ENCODE measurements around the gene FNDC3B. TPM values are rescaled to one million over a fixed set of nuclear protein-coding genes. Genes with fewer than 3 reads are reported as not detected.

FNDC3B gene
- total RNA-seq, 1 donor from 2014 or later = 9.3 TPM

- intact Hi-C loops (cut with micrococcal nuclease) = no loop called here
- CTCF ChIA-PET = interaction anchor here (2.2 kb wide), 1 partner anchor 16 kb away, joined by 6 read pairs; no protein-coding TSS in a partner anchor
- H3K4me1 Mint-ChIP-seq = peaks cover 14% of the 10 kb centered on the region
Observed at GRCh38 chr3:172444821-172445220, 405.4 kb downstream of the FNDC3B start.

DNA sequence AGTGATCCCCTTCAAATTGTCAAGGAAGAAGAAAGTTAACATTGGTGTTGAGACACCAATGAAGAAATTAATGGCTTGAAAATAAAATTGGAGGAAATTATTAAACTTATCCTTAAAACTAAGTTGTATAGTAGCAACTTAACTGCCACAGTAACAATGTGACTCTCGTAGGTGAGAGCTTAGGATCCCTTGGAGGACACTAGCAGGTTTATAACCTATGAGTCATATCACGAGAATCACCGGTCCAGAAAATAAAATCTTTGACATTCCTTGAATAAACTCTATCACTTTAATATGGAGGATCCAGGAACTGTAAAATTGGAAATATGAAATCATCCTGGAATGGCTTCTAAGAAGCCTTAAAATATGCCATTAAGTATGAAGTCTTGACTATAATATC lies 406.8 kb downstream of the FNDC3B start:
- TF ChIP-seq CTCF (IDR thresholded peaks at IDR 0.05) = no peak
- no peak overlapping the region for H3K27ac Mint-ChIP-seq
- ChIA-PET CTCF (interaction anchor here (2.2 kb wide), 1 partner anchor 15 kb away, joined by 6 read pairs; no protein-coding TSS in a partner anchor), POLR2A (no interaction called here)
- peaks cover 2% of the 10 kb centered on the region for H3K9me3 Mint-ChIP-seq
- intact Hi-C loops (cut with micrococcal nuclease) = no loop called here
- no peaks in the 10 kb centered on the region for H3K36me3 Mint-ChIP-seq (ENCODE audit: low read depth)
- peaks cover 58% of the 10 kb centered on the region for H3K27me3 Mint-ChIP-seq
- peaks cover 14% of the 10 kb centered on the region for H3K4me1 Mint-ChIP-seq
- DNase-seq (no peak), ATAC-seq (ENCODE audit: low read depth) (no peak)
- H3K4me3 Mint-ChIP-seq = no peak overlapping the region

More at GRCh38 chr3:172444821-172445220, 405.4 kb downstream of the FNDC3B start:
- Mint-ChIP-seq H3K27me3 (peaks cover 48% of the 10 kb centered on the region), H3K27ac (no peak overlapping the region), H3K4me3 (no peak overlapping the region), H3K9me3 (peaks cover 2% of the 10 kb centered on the region), H3K36me3 (ENCODE audit: low read depth) (no peaks in the 10 kb centered on the region)
- POLR2A ChIA-PET = no interaction called here
- ATAC-seq (ENCODE audit: low read depth) = no peak
- DNase-seq = no peak
- no peak for TF ChIP-seq CTCF (IDR thresholded peaks at IDR 0.05)

DNA sequence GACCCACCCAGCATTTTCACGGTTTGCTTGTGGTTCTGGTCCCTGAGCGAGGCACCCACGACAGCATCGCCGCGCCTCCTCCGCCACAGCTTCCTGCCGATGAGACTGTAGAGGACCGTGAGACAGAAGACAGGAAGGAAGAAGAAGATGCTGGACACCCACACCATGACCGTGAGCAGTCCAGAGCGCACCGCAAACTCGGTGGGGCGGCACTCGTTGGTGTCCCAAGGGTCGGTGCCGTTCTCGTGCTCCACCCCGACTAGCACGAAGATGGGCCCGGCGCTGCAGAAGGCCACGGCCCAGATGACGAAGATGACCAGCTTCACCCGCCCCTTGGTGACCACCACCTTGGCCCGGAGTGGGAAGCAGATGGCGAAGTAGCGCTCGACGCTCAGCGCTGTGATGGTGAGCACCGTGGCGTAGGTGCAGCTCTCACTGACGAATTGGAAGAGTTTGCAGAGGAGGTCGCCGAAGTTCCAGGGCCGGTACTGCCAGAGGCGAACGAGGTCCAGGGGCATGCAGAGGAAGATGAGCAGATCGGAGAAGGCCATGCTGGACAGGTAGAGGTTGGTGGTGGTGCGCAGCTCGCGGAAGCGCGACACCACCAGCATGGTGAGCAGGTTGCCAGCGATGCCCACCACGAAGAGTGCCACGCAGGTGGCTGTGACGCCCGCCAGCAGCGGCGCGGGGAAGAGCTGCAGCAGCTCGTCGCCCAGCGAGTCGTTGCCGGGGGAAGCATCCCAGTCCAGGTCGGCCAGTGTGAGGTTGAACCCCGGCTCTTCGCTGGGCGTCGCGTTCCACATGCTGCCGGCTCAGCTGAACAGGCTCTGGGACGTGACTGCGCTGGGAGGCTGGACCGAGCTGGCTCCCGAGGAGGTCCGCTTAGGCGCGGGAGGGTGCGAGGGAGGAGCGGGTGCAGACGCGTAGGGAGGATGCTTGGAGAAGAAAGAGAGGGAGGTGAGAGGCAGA lies 408.5 kb downstream of the FNDC3B start, which contains the start of gene GHSR:
Gene GHSR, minus strand, starts transcription at position 846 of the 969 bp plus-strand sequence. Its CDS starts 43 bp downstream, at position 803.
- CTCF ChIA-PET = no interaction called here
- no peak for DNase-seq
- peaks cover 2% of the 10 kb centered on the region for H3K9me3 Mint-ChIP-seq
- H3K27me3 Mint-ChIP-seq = peaks cover 61% of the 10 kb centered on the region
- H3K36me3 Mint-ChIP-seq (ENCODE audit: low read depth) = no peaks in the 10 kb centered on the region
- no peak for ATAC-seq (ENCODE audit: low read depth)
- no peak within 1 kb of the TSS for H3K27ac Mint-ChIP-seq
- peak within 1 kb of the TSS; percentile 42 for H3K4me3 Mint-ChIP-seq
- H3K4me1 Mint-ChIP-seq = peaks cover 14% of the 10 kb centered on the region
- intact Hi-C loops (cut with micrococcal nuclease) = no loop called here
- POLR2A ChIA-PET = interaction anchor here (0.6 kb wide), 1 partner anchor 13 kb away, joined by 3 read pairs; no protein-coding TSS in a partner anchor
- no peak for TF ChIP-seq CTCF (IDR thresholded peaks at IDR 0.05)

DNA sequence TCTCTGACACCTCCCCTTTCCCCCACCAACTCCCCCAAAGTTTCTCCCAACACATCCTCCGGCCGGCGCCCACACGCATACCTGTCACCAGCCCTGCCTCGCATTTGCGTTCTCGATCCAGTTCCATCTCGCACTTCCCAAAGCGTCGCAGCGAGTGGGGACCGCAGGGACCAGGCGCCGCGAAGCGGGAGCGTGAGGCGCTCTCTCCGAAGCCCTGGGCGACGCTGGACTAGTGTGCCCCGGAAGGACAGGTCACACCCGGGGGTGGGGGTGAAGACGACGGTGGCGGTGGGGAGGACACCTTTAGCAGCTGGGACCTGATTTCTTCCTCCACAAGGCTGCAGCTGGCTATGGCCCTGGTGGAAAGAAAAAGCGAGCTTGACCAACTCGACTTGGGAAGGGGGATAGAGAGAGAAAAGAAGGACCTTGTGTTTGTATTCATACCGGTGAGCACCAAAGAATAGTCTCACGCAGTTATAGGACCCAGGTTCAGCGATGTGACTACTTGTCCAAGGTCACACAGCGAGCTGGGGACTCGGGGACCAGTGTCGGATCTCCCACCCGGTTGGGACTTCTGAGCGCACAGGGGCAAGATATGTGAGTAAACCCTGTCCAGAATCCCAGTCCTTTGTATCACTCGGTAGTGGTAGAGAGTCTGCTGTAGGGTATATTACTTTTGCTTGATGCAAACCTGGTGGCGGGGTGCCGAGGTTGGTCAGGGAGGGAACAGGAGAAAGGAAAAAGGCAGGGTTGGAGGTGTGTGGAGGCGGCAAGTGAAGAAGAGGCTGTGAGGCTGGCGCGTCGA lies 409.5 kb downstream of the FNDC3B start:
- Mint-ChIP-seq H3K4me1 (peaks cover 14% of the 10 kb centered on the region), H3K9me3 (peaks cover 2% of the 10 kb centered on the region), H3K4me3 (no peak overlapping the region), H3K27ac (no peak overlapping the region), H3K27me3 (peaks cover 60% of the 10 kb centered on the region), H3K36me3 (ENCODE audit: low read depth) (no peaks in the 10 kb centered on the region)
- CTCF ChIA-PET = no interaction called here
- intact Hi-C loops (cut with micrococcal nuclease) = no loop called here
- TF ChIP-seq CTCF (IDR thresholded peaks at IDR 0.05) = no peak
- no peak for ATAC-seq (ENCODE audit: low read depth)
- no peak for DNase-seq
- POLR2A ChIA-PET = interaction anchor here (0.6 kb wide), 1 partner anchor 12 kb away, joined by 3 read pairs; no protein-coding TSS in a partner anchor
